Activated T-helper 1 cell treated with anti-CD3 and anti-CD28 coated beads, Interleukin-2, amount 50 U/mL, for 16 hours (primary cell): ENCODE data around the gene ATF3.

Experiments used
- DNase-seq, 2 donors: peaks; one replicate each; pipeline ENCODE4 v3.0.0-alpha.2; 2020; ENCODE audit warnings: low read depth in 1 of 2, low spot score in 1 of 2

Gene ATF3

DNA sequence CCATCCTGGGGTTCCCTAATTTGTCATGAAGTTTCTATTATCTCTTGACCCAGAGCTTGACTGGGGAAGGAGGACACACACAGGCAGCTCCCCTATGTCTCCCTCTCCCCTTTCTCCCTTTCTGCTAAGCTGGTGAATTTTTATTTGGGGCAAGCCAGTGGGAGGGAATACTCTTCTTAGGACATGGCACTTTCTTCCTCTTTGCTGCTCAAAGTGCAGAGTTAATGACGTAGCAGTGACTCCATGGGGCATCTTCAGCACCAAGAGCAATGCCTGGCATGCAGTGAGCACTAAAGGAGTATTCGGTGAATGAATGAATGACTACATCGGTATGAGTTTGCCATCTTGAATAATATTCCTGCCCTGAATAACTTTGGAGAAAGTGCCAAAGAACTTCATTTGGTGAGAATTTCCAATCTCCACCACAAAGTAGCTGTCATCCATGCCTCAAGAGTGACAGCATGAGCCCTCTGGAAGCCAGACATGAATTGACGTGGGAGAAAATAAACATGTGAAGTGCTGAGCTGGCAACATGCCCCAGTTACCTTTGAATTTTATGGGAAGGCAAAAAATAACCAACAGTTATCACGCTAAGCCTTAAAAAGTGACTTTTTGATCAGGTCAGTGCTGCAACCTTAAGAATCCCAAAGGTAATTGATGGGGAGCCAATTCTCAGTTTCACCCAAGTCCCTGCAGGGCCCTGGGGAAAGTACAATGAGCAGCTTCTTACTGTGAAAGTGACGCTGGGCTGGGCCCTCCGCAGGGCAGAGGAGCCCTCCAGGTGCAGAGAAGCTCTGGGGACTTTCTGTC lies 22.1 kb upstream of the ATF3 start:
- no peak for DNase-seq

DNA sequence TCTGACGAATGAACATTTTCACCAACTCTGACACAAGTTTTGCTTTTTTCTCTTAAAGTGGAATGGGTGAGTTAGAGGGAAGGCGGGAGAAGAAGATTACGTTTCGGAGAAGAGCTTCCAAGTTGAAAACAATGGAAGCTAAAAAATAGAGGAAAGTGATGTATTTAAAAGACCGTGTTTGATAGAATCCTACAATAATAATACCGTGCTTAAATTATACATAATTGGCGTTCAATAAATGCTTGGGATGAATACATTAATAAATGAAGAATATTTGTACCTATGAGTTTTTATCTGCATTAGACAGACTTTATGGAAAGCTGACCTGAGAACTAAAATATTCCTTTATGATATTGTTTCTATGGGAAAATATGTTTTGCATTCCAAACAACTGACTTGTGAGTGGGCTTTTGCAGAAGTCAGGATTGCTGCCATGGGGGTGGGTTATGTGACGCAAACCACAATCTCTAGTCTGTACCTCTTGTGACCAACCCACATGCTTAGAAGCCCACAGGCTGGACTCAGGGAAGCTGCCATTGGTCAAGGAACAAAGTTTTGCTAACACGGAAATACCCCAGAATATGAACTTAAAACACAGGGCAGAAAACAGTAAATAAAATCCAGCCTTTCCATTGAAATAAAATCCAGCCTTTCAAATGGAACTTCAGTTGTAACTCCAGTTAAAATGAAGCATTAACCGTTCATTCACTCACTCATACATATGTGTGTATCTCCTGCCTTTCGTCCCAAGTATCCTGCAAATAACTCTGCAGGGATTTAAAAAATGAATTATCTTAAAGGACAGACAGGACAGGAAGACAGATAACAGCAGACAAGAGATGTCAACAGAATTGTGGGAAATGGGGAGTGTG lies 21.3 kb upstream of the ATF3 start:
- no peak for DNase-seq

DNA sequence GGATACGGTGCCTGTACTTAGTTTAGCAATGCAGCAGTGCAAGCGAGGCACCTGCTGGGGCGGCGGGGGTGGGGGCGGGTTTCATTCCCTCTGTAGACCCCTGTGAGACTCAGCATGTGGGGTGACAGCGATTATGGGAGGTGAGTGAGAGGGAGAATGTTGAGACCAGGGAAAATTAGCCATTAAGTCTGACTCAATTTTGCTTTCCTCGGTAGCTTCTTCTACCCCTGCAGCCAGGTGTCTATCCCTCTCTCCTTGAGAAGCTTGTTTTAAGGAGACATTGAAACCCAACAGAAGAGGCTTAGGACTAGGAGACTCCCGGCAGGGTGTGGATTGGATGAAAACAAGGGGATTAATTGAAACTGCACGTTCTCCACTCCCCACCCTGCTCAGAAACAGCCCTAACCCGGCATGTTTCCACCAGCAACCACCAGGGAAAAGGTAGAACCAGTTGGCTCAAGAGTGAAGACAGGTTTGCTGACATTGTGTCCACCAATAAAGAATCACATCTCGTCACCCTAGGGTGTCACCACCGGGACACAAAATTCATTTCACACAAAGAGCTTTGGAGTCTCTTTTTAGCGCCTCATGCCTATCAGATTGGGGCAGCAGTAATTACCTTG lies 20.6 kb upstream of the ATF3 start:
- DNase-seq, result no peak

DNA sequence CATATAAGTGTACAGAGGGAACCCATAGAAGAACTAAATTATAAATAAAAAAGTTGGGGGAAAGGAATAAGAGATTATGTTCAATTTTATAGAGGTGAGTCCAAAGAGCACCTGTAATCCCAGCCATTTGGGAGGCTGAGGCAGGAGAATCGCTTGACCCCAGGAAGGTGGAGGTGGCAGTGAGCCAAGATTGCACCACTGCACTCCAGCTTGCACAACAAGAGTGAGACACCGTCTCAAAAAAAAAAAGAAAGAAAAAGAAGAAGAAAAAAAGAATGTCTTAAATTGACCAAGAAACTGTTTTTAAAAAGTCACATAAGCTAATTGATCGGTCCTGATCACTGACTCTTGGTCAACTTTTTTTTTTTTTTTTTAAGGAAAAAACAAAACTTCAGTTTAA lies 19.1 kb upstream of the ATF3 start:
- no peak for DNase-seq

DNA sequence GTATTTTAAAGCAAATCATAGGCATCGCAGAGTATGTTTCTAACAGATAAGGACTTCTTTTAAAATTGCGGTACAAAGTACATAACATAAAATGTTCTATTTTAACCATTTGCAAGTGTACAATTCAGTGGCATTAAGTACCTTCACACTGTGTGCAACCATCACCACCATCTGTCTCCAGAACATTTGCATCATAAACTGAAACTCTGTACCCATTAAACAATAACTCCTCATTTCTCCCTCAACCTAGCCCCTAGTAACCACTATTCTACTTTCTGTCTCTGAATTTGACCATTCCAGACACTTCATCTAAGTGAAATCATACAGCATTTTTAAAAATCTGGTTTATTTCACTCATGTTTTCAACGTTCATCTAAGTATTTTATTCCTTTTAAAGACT lies 16.6 kb upstream of the ATF3 start:
- no peak for DNase-seq

DNA sequence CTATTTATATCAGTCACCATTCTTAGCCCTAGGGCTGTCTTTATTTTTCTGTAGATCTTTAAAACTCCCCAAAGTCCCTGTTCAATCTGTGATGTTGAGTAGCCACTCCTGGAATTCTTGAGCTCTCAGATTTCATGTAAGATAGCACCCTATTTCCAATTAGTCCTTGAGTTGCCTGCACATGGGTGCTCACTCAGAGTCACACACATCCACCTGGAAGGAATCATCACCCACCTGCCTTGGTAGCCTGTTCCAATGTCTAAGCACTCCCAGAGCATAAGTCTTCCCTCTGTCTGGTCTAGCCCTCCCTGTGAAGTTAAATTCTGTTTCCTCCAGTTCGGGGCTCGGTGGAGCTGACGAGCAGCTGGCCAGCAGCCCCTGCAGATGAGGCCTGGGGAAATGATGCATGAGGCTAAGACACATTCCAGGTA lies 14.7 kb upstream of the ATF3 start:
- DNase-seq, result no peak

DNA sequence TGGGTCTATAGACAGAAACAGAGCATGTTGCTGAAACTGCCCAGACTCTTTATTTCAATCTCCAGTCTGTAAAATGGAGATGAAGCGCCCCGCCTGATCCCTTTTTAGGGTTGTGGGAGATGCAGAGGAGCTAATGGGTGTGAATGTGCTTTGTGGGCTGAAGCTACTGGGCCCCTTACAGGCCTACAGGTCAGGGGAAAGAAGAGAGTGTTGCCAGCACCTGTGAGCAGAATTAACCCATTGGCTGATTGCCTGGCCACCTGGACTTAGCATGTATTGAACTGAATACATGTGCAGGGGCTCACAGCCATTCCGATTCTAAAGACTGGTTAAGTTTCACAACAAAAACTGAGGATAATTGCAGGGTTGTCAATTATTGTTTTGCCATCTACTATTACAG lies 13.9 kb upstream of the ATF3 start:
- no peak for DNase-seq

DNA sequence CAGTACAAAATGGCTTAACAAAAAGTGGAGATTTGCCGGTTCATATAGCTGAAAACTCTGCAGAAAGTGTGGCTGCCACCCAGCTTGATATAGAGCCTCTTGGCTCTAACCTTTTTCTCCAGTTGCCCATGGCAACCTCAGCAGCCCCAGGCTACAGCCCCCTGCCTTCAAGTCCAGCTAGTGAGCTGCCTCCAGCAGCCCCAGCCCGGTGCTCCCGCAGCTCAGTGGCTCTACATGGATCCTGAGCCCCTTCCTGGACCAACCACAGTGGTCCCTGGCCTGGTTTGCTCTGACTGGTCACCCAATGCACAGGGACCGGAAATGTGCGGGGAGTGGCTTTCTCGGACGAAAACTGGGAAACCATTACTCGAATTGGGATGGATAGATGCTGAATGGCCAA lies 13.3 kb upstream of the ATF3 start:
- DNase-seq, result no peak

DNA sequence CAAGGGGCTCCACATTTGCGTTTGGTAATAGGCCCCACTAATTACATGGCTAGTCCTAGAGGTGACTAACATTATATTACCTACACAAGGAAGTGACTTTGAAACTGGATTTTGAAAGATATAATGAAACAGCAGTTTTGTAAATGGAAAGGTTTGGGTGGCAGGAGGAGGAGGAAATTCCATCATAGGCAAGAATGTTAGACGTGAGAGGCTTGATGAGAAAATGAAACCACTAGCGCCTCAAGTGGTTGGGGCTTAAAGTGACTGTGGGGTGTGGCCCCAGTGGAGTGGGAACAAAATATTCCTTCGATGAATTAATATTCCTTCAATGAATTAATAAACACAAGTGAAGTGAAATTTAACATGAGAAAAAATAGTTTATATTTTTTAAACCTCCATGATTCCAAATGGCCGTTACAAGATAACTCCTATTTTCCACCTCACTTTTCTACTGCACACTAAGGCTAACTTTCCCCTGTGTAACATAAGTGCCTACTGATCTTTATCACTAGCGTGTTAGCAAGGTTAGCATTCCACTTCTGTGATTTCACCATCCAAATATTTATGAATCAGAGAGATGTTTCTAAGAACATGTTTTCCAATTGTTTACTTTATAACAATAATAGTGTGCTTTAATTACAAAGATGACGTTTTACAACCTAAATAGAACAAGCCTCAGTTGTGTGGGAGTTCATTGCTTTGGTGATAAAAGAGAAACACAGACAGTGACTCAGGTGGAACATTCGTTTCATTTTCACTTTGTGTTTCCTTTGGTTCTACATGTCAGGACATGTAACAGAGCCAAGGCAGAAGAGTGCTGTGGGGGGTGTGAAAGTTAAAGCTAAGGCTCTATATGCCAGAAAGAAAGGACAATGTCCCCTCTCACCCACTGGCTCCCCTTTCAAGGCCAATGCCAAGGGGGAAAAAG lies 12.5 kb upstream of the ATF3 start:
- DNase-seq, result no peak

DNA sequence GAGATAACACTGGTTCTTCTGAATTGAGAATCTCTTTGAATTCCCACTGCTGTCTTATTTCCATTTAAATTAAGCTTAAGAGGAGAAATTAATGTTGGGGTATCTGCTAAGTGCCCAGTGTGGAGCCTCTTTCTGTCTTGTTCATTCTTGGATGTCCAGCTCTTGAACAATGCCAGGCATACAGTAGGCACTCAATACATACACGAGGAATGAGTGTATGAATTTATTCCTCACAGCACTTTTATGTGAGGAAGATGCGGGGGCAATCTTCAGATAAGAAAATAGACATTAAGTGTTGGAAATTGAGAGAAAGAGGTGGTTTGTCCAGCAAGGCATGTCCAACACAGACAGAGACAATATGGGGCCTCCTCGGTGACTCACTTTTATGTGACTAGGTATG lies 11.8 kb upstream of the ATF3 start:
- no peak for DNase-seq

DNA sequence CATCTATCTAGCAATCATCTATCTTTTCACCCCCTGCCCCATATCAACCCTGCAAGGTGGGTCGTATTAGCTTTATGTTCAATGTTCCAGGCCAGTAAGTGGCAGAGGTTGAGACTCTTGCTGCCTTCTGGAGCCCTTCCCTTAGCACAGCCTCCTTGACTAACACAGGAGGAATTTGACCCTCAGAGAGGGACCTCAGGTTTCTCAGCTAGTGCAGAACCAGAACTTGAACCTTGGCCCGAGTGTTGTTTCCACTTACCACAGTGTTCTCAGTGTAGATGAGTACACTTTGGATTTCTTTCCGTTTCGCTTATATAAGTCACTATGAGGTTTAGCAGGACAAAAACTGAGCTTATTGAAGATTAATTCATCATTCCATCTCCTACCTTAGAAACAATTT lies 11.1 kb upstream of the ATF3 start:
- no peak for DNase-seq

DNA sequence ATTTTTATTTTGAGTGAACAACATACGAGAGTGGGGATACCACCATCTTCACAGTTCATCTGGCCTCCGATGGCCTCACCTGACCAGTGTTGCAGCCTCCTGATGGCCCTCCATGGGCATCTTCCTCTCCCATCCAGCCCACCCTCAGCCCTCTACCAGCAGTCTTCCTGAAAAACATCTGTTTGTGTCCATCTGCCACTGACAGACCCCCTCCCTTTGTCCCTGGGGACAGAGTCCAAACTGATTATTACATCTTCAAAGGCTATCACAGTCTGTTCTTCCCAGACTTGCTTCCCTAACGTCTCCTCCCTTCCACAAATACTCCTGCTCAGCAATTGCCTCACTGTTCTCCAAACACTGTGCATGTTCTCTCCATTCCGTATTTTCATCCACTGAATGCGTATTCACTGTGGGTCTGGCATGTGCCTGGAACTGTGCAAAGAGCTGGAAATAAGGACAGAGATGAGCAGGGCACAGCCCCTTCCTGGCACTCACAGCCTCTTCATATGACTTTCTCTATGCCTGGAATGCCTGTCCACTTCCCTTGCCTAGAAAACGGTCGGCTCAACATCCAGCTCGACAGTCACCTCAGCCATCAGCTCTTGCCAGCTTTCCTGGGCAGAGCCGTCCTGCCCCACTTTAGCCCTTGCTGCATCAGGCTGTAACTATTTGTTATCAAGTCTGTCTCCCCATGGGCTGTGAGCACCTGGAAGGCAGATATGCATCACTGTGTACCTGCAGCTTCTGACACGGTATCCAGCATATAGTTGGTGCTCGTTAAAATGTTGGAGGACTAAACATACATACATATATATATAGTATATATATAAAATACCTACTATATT lies 8.3 kb upstream of the ATF3 start:
- DNase-seq, result no peak

DNA sequence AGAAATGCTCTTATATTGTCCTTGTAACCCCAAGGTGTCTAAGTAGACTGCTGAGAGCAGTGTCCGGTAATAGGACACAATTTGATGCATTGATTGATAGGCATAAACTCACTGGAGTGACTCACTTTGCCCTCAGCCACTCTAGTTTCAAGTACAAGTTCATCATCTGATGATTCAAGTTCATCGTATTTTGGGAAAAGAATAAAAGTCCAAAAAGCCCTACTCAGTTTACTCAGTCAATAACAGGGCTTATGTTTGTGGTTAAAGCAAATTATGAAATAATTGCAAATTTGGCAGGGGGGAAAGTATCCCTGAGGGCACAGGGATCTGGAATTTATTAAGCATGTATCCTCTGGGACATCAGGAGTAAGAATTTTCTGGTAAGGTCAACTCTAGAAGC lies 7.6 kb upstream of the ATF3 start:
- DNase-seq, result no peak

DNA sequence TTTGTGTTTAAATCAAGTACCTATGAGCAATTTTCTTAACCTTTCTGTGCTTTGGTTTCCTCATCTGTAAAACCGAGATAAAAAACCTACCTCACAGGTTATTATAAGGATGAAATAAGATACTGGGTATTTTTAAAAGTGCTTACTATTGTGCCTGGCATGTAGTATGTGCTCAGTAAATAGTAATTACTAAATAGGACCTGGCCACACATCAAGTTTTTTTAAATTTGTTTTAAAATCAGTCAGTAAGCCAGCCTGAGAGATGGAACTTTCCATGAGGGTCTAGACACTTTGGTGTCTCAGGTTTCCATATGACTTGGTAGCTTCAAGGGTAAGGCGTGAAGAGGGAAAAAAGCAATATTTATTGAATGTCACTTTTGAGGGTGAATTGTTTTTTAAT lies 7.0 kb upstream of the ATF3 start:
- DNase-seq, result no peak

DNA sequence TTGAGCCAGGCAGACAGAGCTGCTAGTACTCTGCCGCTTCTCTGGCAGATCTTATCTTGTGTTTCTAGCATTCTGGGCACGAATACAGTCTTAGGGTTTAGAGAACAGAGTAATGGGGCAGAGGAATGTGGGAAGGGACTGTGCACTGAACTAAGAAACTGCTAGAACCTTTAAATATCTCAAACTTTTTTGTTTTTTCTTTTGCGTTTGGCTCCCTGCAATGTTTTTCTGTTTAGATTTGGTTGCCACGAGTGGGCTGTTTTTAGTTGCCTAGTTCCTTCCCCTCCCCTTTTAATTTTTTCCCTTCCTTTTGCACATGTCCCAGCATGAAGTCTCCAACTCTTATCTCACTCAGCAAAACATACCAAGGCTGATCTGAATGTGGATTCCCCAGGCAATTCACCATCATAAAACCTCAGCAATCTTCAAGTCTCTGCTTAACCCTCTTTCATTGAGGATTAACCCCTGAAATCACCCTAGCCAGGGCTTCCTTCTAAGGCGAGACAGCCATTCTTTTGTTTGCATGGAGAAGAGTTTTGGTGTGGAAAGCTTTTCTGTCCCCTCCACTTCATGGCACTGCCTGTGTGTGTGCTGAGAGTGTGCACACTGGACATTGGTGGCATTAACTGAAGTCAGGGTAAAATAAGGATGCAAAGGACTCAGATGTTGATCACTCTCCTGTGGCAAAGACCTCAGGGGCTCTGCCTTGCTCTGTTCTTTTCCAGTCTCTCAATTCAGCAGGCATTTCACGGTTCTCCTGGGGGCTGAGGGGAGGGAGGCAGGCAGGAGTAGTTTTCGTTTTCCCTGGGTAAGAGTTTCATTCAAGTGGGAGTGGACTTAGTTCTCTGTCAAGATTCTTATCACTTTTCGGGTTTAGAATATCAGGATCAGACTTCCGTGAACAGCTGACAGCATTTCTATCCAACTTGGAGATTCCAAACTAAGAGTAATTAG lies 2.8 kb upstream of the ATF3 start:
- no peak for DNase-seq

DNA sequence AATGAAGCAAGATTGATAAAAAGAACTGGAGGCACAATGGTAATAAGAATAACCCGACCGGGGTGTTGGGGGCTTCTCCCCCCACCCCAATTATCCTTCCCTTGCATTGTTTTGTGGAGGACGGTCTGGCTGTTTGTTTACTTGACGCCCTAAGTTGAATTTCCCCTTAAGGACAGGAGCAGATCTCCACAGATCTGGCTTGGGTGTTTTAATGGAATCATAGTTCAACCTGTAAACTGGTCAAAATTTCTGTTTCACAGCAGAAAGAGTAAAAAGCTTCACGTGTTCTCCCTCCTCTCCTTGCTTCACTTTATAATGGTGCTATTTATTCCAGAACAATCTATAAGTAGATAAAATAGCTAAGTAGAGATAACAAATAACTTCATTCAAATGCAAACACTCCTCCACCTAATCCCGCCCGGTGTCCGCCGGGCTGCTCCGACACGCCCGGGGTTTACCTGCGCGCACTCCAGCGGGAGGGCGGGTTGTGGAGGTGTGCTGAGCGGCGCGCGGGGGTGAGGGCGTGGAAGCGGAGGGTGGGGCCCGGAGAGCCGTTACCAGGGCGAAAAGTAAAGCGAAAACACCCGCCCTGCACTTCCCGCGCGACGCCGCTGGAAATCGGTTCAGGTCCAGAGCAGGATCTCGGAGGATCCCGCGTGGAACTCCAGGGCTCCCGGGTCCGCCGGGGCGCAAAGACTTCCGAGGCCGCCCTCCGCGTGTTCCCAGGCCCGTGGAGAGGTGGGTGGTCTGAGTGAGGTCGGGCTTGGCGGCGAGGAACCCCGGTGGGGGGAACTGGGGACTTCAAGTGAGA lies 2.0 kb upstream of the ATF3 start:
- DNase-seq, result peak in 1 of 2 donors; percentile 17

DNA sequence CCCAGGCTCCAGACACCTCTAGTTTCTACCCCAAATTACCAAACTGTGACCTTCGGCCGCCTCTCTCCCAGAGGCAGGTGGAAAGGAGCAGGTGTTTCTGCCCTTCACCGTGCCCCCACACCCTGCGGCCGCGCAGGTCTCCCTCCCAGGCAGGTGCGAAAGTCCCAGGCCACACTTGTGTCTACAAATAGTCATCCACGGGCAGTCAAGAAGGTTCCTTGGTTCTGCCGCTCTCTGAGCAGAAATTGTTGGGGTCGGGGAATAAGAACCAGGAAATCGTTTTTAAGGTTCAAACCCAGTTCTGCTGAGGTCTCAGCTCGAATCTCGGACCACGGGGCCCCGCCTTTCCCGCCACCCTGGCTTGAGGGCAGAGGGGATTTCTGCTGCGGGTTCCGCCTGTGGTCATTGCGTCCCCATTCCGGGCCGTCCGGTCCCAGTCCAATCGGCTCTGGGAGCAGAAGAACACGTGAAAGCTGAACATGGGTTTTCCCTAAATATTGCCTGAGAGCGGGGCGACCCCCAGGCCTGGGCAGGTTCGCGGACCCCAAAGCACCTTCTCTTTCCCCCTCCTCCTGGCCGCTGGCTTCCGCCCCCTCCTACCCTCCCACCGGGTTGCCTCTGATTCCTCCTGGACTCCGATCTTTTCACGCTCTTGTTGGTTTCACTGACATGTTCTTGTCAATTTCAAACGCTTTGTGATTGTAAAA lies 1.2 kb upstream of the ATF3 start:
- DNase-seq, result no peak
